K562 (cell line): ENCODE data around the gene IGFALS. TPM values are rescaled to one million over a fixed set of nuclear protein-coding genes. Genes with fewer than 3 reads are reported as not detected.

ENCODE experiments used
- ATAC-seq: fragments of 200-7000 bp; cut with Tn5 transposase; 3 replicates; pipeline ENCODE4 v1.9.1; 2020; ENCODE audit warnings: moderate library complexity
- BruUV-seq: library from RNA; stranded (reverse); fragments of 400-500 nt; replicated peaks from 2 replicates; lab custom pipeline; 2021; lab: Mats Ljungman, UMichigan
- CTCF ChIA-PET: fragments of 300-600 bp; formaldehyde crosslinking; extraction: SDS; loops from one replicate; lab custom pipeline; 2021; ENCODE audit warnings: low intra/inter-chr PET ratio; lab: Yijun Ruan, JAX
- POLR2A ChIA-PET: fragments of 300-600, 350-650 bp; sonication (Branson Sonifier 250); formaldehyde crosslinking; extraction: SDS; loops from one replicate; lab custom pipeline; 2021; ENCODE audit warnings: antibody characterized with exemption, inconsistent platforms; lab: Yijun Ruan, JAX
- DNase-seq, 4 experiments: peaks; one replicate each; pipeline versions ENCODE4 v3.0.0 to v3.0.0-alpha.2; 2011 to 2018; ENCODE audit warnings: low spot score in 3 of 4, mixed read lengths in 3 of 4; ENCODE audit errors: extremely low read depth in 1 of 4
- FAIRE-seq: peaks from 2 replicates; lab custom pipeline; 2011; peaks lifted over from hg19 to GRCh38; lab: Jason Lieb, UNC
- H2AFZ ChIP-seq: 2 replicates; pipeline ENCODE4 v1.6.0; 2011; ENCODE audit warnings: low read depth, low read length, control low read depth, inconsistent platforms
- H3K27ac ChIP-seq: fragments of 200-600 bp; 3 replicates; pipeline ENCODE4 v1.8.0; 2011; ENCODE audit warnings: low read depth, mild to moderate bottlenecking, control low read depth, inconsistent platforms, low read length, moderate library complexity, mixed read lengths; ENCODE audit errors: extremely low read depth
- H3K27me3 ChIP-seq, 2 experiments: fragments of 300-600 bp in 1 of 2; 2 replicates in 1 of 2; 3 replicates in 1 of 2; pipeline versions ENCODE4 v1.6.0 to v1.8.0; 2011; ENCODE audit warnings: inconsistent platforms in 2 of 2, low read length in 2 of 2, mild to moderate bottlenecking in 1 of 2, mixed read lengths in 1 of 2, moderate library complexity in 1 of 2; ENCODE audit not compliant: control insufficient read depth in 2 of 2, insufficient read depth in 2 of 2
- H3K36me3 ChIP-seq: fragments of 300-600 bp; 3 replicates; pipeline ENCODE4 v1.8.0; 2011; ENCODE audit warnings: mild to moderate bottlenecking, low read length, inconsistent platforms; ENCODE audit not compliant: control insufficient read depth, insufficient read depth
- H3K4me1 ChIP-seq, 2 experiments: fragments of 200-600 bp in 1 of 2; replicated peaks in 1 of 2; 2 replicates in 1 of 2; 3 replicates in 1 of 2; pipeline versions ENCODE4 v1.5.1 to v1.8.0; 2011; ENCODE audit warnings: inconsistent platforms in 2 of 2, low read length in 2 of 2, mild to moderate bottlenecking in 1 of 2, mixed read lengths in 1 of 2, moderate library complexity in 1 of 2; ENCODE audit not compliant: control insufficient read depth in 2 of 2, insufficient read depth in 2 of 2
- H3K4me2 ChIP-seq: 2 replicates; pipeline ENCODE4 v1.6.1; 2011; ENCODE audit warnings: low read length, control low read depth, inconsistent platforms, mixed read lengths; ENCODE audit not compliant: insufficient read depth
- H3K4me3 ChIP-seq: fragments of 200-600 bp; sonication (generic), shearing (Covaris generic); 2 replicates; pipeline ENCODE4 v1.5.1; 2016; ENCODE audit warnings: control low read depth, inconsistent platforms
- H3K79me2 ChIP-seq: fragments of 200-600 bp; 3 replicates; pipeline ENCODE4 v1.8.0; 2011; ENCODE audit warnings: low read length, inconsistent platforms; ENCODE audit not compliant: control insufficient read depth, insufficient read depth
- H3K9ac ChIP-seq, 2 experiments: 2 replicates each; pipeline versions ENCODE4 v1.6.0 to v1.6.1; 2011; ENCODE audit warnings: low read depth in 2 of 2, low read length in 2 of 2, control low read depth in 1 of 2, inconsistent platforms in 1 of 2, mild to moderate bottlenecking in 1 of 2, mixed read lengths in 1 of 2; ENCODE audit not compliant: insufficient read depth in 1 of 2
- H3K9me1 ChIP-seq: one replicate; pipeline ENCODE4 v1.6.0; 2011; ENCODE audit warnings: inconsistent platforms, mild to moderate bottlenecking, low read length, moderate library complexity; ENCODE audit not compliant: control insufficient read depth, insufficient read depth
- H3K9me3 ChIP-seq: replicated peaks from 2 replicates; pipeline ENCODE4 v1.5.1; 2011; ENCODE audit warnings: low read depth, low read length, inconsistent platforms; ENCODE audit not compliant: control insufficient read depth, insufficient read depth
- H4K20me1 ChIP-seq: replicated peaks from 2 replicates; pipeline ENCODE4 v1.6.1; 2011; ENCODE audit warnings: low read length, inconsistent platforms, mixed read lengths; ENCODE audit not compliant: control insufficient read depth, insufficient read depth
- BRF1 ChIP-seq: IDR thresholded peaks from 3 replicates; pipeline ENCODE4 v1.6.1; 2011; ENCODE audit warnings: borderline replicate concordance, mild to moderate bottlenecking; ENCODE audit not compliant: insufficient read length; ENCODE audit errors: extremely low read depth
- CXXC5 ChIP-seq: fragments of 250-450 bp; sonication (Bioruptor Pico); IDR thresholded peaks from 2 replicates; pipeline ENCODE4 v1.8.0; 2022; ENCODE audit warnings: inconsistent platforms, mild to moderate bottlenecking, moderate library complexity
- EGR1 ChIP-seq: fragments of 450-650 bp; conservative IDR thresholded peaks from 2 replicates; pipeline ENCODE4 v1.6.1; 2017; ENCODE audit warnings: mild to moderate bottlenecking
- MCM3 ChIP-seq: fragments of 450-650 bp; IDR thresholded peaks from 2 replicates; pipeline ENCODE4 v1.6.1; 2016
- MXD1 ChIP-seq: fragments of 250-450 bp; sonication (Bioruptor Pico); IDR thresholded peaks from 2 replicates; pipeline ENCODE4 v1.8.0; 2021; ENCODE audit warnings: borderline replicate concordance, mild to moderate bottlenecking, moderate library complexity; ENCODE audit not compliant: poor library complexity, severe bottlenecking
- PHB ChIP-seq: fragments of 250-450 bp; sonication (Bioruptor Pico); IDR thresholded peaks from 2 replicates; pipeline ENCODE4 v1.5.0; 2021
- PYGO2 ChIP-seq: fragments of 450-650 bp; IDR thresholded peaks from 2 replicates; pipeline ENCODE4 v1.6.1; 2016; ENCODE audit warnings: mild to moderate bottlenecking, missing genetic modification characterization, moderate library complexity, missing compliant biosample characterization
- RB1 ChIP-seq: fragments of 450-650 bp; IDR thresholded peaks from 2 replicates; pipeline ENCODE4 v1.6.1; 2017; ENCODE audit warnings: low read depth, mild to moderate bottlenecking
- ZBTB8A ChIP-seq: fragments of 450-650 bp; IDR thresholded peaks from 2 replicates; pipeline ENCODE4 v1.6.1; 2018; ENCODE audit warnings: mild to moderate bottlenecking, moderate library complexity; ENCODE audit not compliant: partially characterized antibody
- ZNF23 ChIP-seq: fragments of 250-450 bp; sonication (Bioruptor Pico); IDR thresholded peaks from 2 replicates; pipeline ENCODE4 v1.4.0; 2020; ENCODE audit warnings: mild to moderate bottlenecking
- ZNF75A ChIP-seq: fragments of 450-650 bp; formaldehyde crosslinking; IDR thresholded peaks from 2 replicates; pipeline ENCODE4 v1.4.0; 2020; ENCODE audit warnings: mild to moderate bottlenecking
- ZSCAN32 ChIP-seq: fragments of 450-650 bp; formaldehyde crosslinking; IDR thresholded peaks from 2 replicates; pipeline ENCODE4 v1.4.0; 2020; ENCODE audit warnings: mild to moderate bottlenecking, moderate library complexity
- WGBS: fragments of 100-300 bp; shearing (Covaris generic); methylation state at CpG from one replicate; pipeline ENCODE4 v1.1.6; 2016; ENCODE audit warnings: low coverage, mixed read lengths; ENCODE audit not compliant: insufficient coverage; ENCODE audit errors: missing lambda C conversion rate; 5-methylcytosine and 5-hydroxymethylcytosine counted together
- in situ Hi-C: fragments of 300-500 bp; cut with MboI; formaldehyde crosslinking; loops from 4 replicates; pipeline ENCODE4 v1.15.0; 2018; ENCODE audit warnings: inconsistent platforms, mixed read lengths
- intact Hi-C: fragments of 100-400 bp; cut with micrococcal nuclease; formaldehyde crosslinking; loops from 2 replicates; pipeline ENCODE4 v1.14.2; 2022
- polyA plus RNA-seq, 8 experiments: library from polyadenylated mRNA; depleted of rRNA in 4 of 8; stranded (reverse) in 5 of 8; unstranded in 3 of 8; fragments of >200 nt; fragmentation: Nextera tagmentation in 2 of 8; fragmentation: Illumina TruSeq in 1 of 8; extraction: Ambion mirVana in 2 of 8; extraction: Trizol in 1 of 8; gene quantifications; 2 replicates each; pipeline versions ENCODE4 v1.2.1 to v1.2.3, GENCODE V29; 2011 to 2014; ENCODE audit warnings: inconsistent platforms in 1 of 8, missing spikeins in 1 of 8
- total RNA-seq, 7 experiments: library from RNA; depleted of rRNA in 6 of 7; stranded (reverse); fragments of >200 nt in 6 of 7; fragmentation: Illumina TruSeq in 2 of 7; extraction: Trizol in 2 of 7; gene quantifications; 2 replicates each; pipeline versions ENCODE4 v1.2.1 to v1.2.3, GENCODE V29; 2011 to 2021; ENCODE audit warnings: low replicate concordance in 1 of 7
- TF ChIP-seq, protein P1 (sequence below): sonication (generic); formaldehyde crosslinking; IDR thresholded peaks from 2 replicates; pipeline ENCODE4 v1.8.1; 2023; ENCODE audit warnings: mild to moderate bottlenecking, missing genetic modification reagents
- TF ChIP-seq, protein P2 (sequence below): fragments of 250-450 bp; sonication (Bioruptor Pico); IDR thresholded peaks from 2 replicates; pipeline ENCODE4 v1.4.0; 2020; ENCODE audit warnings: mild to moderate bottlenecking, moderate library complexity

IGFALS gene
- total and polyA plus RNA-seq, 9 of the 15 experiments (the other 6 are each of a cell fraction or from before 2014, with no cell fraction given), result not detected

DNA sequence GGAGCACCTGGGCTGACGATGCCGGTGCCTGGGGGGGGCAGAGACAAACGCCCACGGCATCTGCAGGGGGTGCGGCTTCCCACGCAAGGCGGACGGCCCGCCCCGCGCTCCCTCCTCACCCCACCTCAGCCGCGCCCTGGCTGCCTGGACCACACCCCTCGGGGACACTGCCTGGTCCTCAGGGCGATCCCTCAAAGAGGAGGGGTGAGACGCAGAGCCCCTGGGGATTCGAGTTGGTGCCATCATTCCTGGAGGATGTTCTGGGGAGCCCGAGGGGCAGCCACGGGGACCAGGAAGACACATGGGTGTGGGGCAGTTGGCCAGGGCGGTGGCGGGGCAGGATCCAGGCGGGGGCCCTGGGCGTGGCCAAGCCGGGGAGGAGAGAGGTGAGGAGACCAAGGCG, 3.9 kb downstream of the IGFALS start:
- Histone ChIP-seq H3K9me3 (no peaks in the 10 kb centered on the region), H3K4me3 (no peak overlapping the region), H3K27me3 (no peaks in the 10 kb centered on the region), H3K36me3 (peaks cover 55% of the 10 kb centered on the region; the same call in 1 of the 3 replicates), H3K27ac (no peak overlapping the region), H4K20me1 (no peaks in the 10 kb centered on the region; the same call in 1 of the 2 replicates), H3K4me1 (peaks cover 0 to 84% of the 10 kb centered on the region in 2 experiments; a peak in 2 of 5 replicates), H3K4me2 (no peak overlapping the region), H3K9me1 (no peaks in the 10 kb centered on the region), H3K9ac (no peak overlapping the region), H3K79me2 (peaks cover 26% of the 10 kb centered on the region), H2AFZ (no peak overlapping the region)
- FAIRE-seq (no peak), DNase-seq (peak in 2 of 4 experiments; percentile 43 to 53), ATAC-seq (peak; percentile 46; the same call in 2 of the 3 replicates)
- intact Hi-C loops, result no loop called here
- in situ Hi-C loops, result no loop called here
- ChIA-PET POLR2A (interaction anchor here (0.6 kb wide), 1 partner anchor 15 kb away, joined by 3 read pairs; no protein-coding TSS in a partner anchor), CTCF (no interaction called here)
- no TSS peak for BruUV-seq
- no peak for TF ChIP-seq PHB (CRISPR knock-in tag)
- no peak for TF ChIP-seq ZSCAN32 (CRISPR knock-in tag)
- TF ChIP-seq MXD1 (CRISPR knock-in tag), result no peak
- TF ChIP-seq EGR1, result peak; percentile 33
- TF ChIP-seq BRF1, result no peak
- no peak for TF ChIP-seq ZNF75A (CRISPR knock-in tag)
- TF ChIP-seq, protein P1, sequence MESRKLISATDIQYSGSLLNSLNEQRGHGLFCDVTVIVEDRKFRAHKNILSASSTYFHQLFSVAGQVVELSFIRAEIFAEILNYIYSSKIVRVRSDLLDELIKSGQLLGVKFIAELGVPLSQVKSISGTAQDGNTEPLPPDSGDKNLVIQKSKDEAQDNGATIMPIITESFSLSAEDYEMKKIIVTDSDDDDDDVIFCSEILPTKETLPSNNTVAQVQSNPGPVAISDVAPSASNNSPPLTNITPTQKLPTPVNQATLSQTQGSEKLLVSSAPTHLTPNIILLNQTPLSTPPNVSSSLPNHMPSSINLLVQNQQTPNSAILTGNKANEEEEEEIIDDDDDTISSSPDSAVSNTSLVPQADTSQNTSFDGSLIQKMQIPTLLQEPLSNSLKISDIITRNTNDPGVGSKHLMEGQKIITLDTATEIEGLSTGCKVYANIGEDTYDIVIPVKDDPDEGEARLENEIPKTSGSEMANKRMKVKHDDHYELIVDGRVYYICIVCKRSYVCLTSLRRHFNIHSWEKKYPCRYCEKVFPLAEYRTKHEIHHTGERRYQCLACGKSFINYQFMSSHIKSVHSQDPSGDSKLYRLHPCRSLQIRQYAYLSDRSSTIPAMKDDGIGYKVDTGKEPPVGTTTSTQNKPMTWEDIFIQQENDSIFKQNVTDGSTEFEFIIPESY (CRISPR knock-in tag), result 0 out of 2 replicates have a peak, but pooled peaks have one; percentile 11
- TF ChIP-seq, protein P2, sequence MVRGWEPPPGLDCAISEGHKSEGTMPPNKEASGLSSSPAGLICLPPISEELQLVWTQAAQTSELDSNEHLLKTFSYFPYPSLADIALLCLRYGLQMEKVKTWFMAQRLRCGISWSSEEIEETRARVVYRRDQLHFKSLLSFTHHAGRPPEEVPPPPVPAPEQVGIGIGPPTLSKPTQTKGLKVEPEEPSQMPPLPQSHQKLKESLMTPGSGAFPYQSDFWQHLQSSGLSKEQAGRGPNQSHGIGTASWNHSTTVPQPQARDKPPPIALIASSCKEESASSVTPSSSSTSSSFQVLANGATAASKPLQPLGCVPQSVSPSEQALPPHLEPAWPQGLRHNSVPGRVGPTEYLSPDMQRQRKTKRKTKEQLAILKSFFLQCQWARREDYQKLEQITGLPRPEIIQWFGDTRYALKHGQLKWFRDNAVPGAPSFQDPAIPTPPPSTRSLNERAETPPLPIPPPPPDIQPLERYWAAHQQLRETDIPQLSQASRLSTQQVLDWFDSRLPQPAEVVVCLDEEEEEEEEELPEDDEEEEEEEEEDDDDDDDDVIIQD (CRISPR knock-in tag), result no peak
- no peak for TF ChIP-seq RB1
- TF ChIP-seq ZNF23 (CRISPR knock-in tag), result no peak
- TF ChIP-seq MCM3, result no peak
- no peak for TF ChIP-seq PYGO2 (tag)
- TF ChIP-seq ZBTB8A, result no peak
- TF ChIP-seq CXXC5 (CRISPR knock-in tag), result no peak
- WGBS, result 84% methylated on average over 14 of the region's 25 CpGs
